Measurements from ENCODE around the gene SPP1.
A peak's percentile ranks its signal among the peaks of the same experiment; 100 is the strongest.
"Not testable (repeated sequence)": the region's sequence is repeated elsewhere in the genome, so short reads cannot be mapped to it uniquely, and the experiment has no call there.

The SPP1 gene

GRCh38 chr4:87995435-87995834 is 19.9 kb downstream of the SPP1 start:
- no peak for DNase-seq

- DNase-seq: not testable (repeated sequence)
Measured at GRCh38 chr4:87999191-87999691, 23.7 kb downstream of the SPP1 start.

- no peak for DNase-seq
Measured at GRCh38 chr4:88001871-88002270, 26.4 kb downstream of the SPP1 start.

GRCh38 chr4:88002786-88003185 is 27.3 kb downstream of the SPP1 start:
- DNase-seq: no peak

- no peak for DNase-seq
Measured at GRCh38 chr4:88003261-88003660, 27.7 kb downstream of the SPP1 start.

GRCh38 chr4:88005076-88005475 is 29.6 kb downstream of the SPP1 start:
- DNase-seq: no peak

- DNase-seq: no peak
Measured at GRCh38 chr4:88005946-88006345, 30.4 kb downstream of the SPP1 start.

- DNase-seq: no peak
Measured at GRCh38 chr4:88006956-88007303, 31.4 kb downstream of the SPP1 start.

GRCh38 chr4:88007304-88008121 is 32.0 kb downstream of the SPP1 start, which contains the start of gene PKD2:
TSS of gene PKD2 (plus strand) at chr4:88007635. CDS start at chr4:88007734, 99 bp downstream.
- DNase-seq: peak; percentile 58

- peak; percentile 6 for DNase-seq
Measured at GRCh38 chr4:88008122-88008742, 32.7 kb downstream of the SPP1 start.

- no peak for DNase-seq
Measured at GRCh38 chr4:88008743-88009171, 33.2 kb downstream of the SPP1 start.

- no peak for DNase-seq
Measured at GRCh38 chr4:88009871-88010270, 34.4 kb downstream of the SPP1 start.

- DNase-seq: no peak
Measured at GRCh38 chr4:88010966-88011365, 35.5 kb downstream of the SPP1 start.

- DNase-seq: no peak
Measured at GRCh38 chr4:88012647-88013046, 37.1 kb downstream of the SPP1 start.

- DNase-seq: no peak
Measured at GRCh38 chr4:88014386-88014905, 38.9 kb downstream of the SPP1 start.

GRCh38 chr4:88015659-88016295 is 40.3 kb downstream of the SPP1 start:
- DNase-seq: no peak

- DNase-seq: no peak
Measured at GRCh38 chr4:88017516-88018297, 42.2 kb downstream of the SPP1 start.

- no peak for DNase-seq
Measured at GRCh38 chr4:88018466-88018865, 43.0 kb downstream of the SPP1 start.

GRCh38 chr4:88021824-88022223 is 46.3 kb downstream of the SPP1 start:
- DNase-seq: no peak

- no peak for DNase-seq
Measured at GRCh38 chr4:88022289-88022688, 46.8 kb downstream of the SPP1 start.

GRCh38 chr4:88025868-88026661 is 50.6 kb downstream of the SPP1 start:
- not testable (repeated sequence) for DNase-seq
